Stimulated activated CD4-positive, alpha-beta T cell treated with anti-CD3 and anti-CD28 coated beads, Interleukin-12 subunit alpha, Interleukin-12 subunit beta, amount 100 ng/mL, for 48 hours (primary cell): ENCODE measurements around the gene NRN1L.
"Not testable (repeated sequence)": the region's sequence is repeated elsewhere in the genome, so short reads cannot be mapped to it uniquely, and the experiment has no call there.

Experiments used
- DNase-seq, 3 donors: peaks; one replicate each; pipeline ENCODE4 v3.0.0-alpha.2; 2020; ENCODE audit warnings: low read depth in 2 of 3, low spot score in 1 of 3

Gene NRN1L

DNA sequence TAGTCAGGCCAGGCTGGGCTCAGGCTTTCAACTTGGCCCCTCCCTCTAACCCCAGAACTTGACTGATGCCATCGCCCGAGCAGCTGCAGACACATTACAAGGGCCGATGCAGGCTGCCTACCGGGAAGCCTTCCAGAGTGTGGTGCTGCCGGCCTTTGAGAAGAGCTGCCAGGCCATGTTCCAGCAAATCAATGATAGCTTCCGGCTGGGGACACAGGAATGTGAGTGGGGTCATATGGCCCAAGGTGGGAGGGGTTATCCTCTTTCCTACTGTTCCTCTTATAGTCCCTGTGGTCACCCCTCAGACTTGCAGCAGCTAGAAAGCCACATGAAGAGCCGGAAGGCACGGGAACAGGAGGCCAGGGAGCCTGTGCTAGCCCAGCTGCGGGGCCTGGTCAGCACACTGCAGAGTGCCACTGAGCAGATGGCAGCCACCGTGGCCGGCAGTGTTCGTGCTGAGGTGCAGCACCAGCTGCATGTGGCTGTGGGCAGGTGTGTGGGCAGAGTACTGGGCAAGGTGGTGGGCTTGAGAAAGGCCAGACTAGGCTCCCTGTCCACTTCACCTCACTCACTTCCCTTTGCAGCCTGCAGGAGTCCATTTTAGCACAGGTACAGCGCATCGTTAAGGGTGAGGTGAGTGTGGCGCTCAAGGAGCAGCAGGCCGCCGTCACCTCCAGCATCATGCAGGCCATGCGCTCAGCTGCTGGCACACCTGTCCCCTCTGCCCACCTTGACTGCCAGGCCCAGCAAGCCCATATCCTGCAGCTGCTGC is 2.1 kb upstream of the NRN1L start:
- no peak for DNase-seq

DNA sequence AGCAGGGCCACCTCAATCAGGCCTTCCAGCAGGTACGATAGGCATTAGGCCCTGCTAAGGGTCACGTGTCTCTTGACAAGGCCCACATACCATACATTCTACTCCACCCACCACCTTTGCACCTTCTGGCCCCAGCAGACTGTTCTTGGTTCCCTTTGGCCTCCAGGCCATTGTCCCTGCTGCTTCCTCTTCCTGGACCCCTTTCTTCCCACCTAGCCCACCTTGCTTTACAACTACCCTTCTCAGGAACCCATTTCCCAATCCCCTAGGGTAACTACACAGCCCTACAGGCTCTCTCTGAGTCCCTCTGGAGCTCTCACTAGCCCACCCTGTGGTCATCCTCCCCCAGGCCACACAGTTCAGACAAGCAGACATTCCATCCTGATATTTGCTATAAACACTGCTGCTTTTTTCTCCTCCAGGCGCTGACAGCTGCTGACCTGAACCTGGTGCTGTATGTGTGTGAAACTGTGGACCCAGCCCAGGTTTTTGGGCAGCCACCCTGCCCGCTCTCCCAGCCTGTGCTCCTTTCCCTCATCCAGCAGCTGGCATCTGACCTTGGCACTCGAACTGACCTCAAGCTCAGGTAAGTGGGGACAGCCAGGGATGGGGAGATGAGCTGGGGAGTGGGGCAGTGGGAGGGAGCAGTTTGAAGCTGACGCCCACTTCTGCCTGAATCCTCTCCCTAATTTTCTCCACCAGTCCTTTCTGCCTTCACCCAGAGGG is 1.4 kb upstream of the NRN1L start:
- no peak for DNase-seq

DNA sequence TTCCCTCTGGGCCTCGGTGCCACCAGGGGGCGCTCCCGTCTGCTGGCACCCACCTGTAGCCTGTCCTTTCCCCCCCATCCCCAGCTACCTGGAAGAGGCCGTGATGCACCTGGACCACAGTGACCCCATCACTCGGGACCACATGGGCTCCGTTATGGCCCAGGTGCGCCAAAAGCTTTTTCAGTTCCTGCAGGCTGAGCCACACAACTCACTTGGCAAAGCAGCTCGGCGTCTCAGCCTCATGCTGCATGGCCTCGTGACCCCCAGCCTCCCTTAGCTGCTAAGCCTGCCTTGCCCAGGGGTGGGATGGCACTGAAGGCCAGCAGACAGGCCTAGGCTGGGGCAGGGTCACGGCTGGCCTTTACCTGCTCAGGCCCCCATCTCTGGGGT is 818 bp upstream of the NRN1L start:
- DNase-seq, result peak; percentile 44 to 67 (median 53)

DNA sequence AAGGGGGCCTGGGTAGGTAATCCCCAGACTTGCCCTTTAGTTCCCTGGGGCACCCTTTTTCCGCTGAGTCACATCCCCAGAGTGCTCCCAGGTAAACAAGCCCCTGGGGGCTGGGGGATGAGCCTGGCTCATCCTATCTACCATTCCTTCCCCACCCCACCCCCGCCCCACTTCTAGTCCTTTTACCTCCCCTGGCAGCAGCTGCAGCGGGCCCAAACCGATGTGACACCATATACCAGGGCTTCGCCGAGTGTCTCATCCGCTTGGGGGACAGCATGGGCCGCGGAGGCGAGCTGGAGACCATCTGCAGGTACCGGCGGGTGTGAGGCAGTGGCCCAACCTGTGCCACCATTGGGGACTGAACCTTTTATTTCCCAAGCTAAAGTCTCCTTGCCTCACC is 860 bp downstream of the NRN1L start:
- DNase-seq, result no peak

DNA sequence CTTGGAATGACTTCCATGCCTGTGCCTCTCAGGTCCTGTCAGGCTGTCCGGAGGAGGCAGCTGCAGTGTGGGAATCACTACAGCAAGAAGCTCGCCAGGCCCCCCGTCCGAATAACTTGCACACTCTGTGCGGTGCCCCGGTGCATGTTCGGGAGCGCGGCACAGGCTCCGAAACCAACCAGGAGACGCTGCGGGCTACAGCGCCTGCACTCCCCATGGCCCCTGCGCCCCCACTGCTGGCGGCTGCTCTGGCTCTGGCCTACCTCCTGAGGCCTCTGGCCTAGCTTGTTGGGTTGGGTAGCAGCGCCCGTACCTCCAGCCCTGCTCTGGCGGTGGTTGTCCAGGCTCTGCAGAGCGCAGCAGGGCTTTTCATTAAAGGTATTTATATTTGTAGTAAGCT is 1.3 kb downstream of the NRN1L start:
- no peak for DNase-seq

DNA sequence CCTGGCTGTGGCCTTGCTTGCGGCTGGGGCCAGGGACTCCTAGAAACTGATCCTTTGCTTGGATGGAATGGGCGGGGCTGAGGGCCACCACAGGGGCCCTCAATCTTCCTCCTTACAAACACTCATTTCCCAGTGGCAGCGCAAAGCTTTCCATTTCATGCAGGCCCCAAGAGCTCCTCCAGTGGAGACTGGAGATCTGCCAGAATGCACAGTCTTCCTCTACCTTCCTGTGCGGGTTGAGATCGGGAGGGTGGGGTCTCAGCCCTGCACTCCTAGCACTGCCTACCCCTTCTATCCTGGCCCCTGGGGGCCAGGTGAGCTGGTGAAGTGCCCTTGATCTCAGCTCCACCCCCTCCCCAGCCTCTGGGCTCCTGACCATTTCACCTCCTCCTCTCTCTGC is 1.7 kb downstream of the NRN1L start:
- no peak for DNase-seq

DNA sequence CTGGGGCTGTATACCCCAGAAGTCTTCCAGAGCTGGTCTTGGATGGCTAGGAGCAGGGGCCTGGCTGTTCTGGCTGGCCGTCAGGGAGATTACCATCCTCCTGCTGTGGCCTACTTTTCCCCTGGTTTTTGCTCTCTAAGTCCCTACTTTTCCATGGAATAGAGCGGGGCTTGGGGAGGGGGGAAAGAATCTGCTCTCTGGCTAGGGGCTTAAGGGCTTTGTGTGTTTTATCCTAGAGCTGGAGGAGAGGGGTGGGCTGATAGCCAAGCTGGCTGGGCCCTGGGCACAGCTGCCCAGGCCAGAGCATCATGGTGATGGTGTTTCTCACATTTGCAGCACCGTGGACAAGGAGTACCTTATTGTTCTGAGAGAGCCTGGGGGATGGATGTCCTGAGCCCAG is 3.6 kb downstream of the NRN1L start:
- no peak for DNase-seq

DNA sequence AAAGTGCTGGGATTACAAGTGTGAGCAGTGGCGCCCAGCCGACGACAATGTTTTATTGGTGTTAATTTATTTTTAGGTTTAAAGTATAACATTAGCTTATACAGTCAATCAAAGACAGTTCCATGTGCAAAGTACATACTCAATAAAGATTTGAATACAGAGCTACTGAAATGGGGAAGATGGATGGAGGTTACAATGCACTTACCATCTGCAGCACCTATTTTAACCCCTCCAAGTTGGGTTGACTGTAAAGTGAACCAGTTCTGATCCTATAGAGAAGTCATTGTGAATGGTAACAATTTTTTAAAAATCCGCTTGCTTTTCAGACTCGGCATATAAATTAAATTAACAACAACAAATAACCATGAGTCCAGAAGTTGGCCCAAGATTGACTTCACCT is 7.7 kb downstream of the NRN1L start:
- DNase-seq, result no peak

DNA sequence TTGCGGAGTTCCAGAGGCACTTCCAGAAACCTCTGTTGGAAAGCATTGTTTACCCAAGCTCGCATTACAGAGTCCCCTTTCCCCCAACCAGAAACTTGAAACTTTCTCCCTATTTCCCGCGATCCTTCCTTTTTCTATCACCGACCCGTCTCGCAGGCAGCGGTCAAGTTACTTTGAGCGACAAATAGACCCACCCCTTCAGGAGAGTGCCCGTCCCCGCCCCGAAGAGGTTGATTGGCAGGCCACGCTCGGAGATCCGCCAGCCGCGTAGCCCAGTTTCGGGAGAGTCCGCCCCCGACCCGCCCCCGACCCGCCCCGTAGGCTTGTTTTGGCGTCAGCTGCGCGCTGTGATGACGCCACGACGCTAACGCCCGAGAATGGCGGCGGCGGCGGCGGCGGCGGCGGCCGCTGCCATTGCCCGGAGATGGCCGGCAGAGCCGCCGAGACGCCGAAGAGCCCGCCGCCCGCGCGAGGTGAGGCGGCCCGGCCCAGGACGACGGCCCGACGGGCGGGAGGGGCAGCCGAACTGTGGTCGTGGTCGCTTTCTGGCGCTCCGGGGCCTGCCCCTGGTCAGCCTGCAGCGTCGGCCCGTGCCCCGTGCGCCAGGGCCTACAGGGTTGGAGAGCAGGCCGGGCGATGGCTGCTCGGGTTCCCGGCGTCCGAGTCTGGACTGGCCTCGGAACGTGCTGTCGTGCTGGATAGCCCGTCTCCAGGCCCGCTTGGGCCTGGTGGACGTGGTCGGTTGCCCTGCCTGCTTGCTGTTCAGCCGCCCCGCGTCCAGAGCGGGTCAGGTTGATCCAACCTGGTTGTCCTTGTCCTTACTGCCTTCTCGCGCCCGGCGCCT is 8.4 kb downstream of the NRN1L start, which contains the start of gene PSKH1:
PSKH1 (plus strand) TSS at position 356 of the 844 bp plus-strand sequence. CDS start 15,496 bp downstream, outside the sequence.
- DNase-seq, result peak; percentile 89 to 95 (median 92)

DNA sequence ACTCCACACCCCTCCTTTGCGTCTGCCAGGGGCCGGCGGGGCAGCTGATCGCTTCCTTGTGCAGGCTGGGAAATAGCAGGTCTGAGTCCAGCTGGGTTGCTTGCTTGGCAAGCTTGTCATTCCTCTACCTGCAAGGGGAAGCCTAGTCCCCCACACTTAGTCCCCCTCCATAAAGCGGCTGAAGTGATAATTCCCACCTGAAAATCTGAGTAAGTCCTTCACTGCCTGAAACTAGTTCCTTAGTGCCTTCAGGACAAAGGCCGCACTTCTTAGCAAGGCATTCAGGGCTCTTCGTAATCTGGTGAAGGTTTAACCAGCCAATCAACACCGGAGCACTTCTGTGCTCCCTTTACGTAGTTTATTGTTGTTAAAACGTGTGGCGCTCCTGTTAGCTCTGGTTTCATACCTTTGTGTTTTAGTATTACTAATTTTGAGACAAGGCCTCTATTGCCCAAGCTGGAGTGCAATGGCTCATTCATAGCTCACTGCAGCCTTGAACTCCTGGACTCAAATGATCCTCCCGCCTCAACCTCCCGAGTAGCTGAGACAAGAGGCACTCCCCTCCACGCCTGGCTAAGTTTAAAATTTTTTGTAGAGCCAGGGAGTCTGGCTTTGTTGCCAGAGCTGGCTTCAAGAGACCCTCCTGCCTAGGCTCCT is 9.2 kb downstream of the NRN1L start:
- no peak for DNase-seq

DNA sequence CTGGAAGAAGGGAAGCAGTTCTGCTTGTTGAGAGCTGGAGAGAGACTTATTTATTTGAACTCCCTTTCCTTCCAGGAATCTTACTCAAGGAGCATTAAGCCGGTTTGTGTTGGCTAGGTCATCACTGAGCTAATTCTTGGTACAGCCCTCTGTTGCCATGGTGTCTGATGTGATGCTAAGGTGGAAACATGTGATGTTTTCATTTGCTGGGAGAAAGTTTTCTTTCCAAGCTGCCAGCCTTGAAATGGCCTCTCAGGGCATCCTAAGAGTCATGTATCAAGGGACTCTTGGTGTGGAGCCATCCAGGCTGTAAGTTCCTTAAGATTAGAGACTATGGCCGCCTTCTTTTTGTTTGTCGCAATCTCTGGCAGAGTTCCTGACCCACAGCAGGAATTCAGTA is 12.5 kb downstream of the NRN1L start:
- DNase-seq, result no peak

DNA sequence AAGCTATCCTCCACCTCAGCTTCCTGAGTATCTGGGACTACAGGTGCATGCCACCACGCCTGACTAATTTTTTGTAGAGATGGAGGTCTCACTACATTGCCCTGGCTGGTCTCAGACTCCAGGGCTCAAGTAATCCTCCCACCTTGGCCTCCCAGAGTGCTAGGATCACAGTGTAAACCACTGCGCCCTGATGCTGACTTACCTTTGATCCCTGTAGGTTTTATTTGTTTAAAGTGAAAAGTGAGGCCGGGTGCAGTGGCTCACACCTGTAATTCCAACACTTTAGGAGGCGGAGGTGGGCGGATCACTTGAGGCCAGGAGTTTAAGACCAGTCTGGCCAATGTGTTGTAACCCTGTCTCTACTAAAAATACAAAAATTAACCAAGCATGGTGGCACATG is 17.0 kb downstream of the NRN1L start:
- DNase-seq, result no peak

DNA sequence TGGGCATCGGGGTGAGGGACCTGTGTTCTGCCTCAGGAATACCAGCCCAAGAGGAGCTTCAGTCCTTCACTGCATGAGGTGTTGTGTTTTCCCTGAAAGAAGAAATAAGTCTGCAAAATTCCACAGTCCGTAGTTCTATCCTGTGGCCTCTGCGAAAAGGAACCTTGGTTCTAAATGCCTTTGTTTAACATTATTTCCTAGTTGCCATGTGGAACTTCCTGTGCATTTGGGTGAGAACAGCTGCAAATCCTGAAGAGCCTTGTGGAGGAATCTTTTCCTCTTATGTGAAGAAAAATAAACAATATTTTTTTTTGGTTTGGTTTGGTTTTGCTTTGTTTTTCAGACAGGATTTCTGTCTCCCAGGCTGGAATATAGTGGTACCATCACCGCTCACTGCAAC is 18.1 kb downstream of the NRN1L start:
- DNase-seq, result no peak

DNA sequence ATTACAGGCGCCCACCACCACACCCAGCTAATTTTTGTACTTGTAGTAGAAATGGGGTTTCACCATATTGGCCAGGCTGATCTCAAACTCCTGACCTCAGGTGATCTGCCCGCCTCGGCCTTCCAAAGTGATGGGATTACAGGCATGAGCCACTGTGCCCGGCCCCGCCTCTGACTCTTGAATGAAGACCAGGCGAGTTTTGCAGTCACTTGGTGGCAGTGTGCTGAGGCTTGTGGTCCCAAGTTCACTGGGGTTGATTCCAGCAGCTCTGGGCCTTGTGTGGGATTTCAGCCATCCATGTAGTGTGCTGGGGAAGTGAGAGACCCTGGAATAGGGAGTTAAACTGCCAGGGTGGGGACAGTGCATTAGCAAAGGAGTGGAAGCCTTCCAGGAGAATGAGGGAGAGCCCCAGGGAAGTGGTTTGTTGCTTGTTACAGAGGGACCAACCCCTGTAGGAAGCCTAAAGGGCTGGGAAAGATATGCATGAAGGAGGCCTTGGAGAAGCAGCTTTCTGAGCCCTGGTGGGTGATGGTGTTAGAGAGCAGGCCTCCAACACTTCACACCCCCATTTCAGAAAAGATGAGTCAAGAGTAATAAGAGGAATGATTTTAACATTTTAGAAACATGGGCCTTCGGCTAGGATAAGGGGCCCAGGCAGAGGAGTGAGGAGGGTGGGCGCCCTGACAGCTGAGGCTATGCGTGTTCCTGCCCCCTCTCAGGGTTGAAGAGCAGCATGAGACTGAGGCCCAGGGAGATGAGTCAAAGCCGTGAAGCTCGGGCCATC is 22.9 kb downstream of the NRN1L start:
- no peak for DNase-seq

DNA sequence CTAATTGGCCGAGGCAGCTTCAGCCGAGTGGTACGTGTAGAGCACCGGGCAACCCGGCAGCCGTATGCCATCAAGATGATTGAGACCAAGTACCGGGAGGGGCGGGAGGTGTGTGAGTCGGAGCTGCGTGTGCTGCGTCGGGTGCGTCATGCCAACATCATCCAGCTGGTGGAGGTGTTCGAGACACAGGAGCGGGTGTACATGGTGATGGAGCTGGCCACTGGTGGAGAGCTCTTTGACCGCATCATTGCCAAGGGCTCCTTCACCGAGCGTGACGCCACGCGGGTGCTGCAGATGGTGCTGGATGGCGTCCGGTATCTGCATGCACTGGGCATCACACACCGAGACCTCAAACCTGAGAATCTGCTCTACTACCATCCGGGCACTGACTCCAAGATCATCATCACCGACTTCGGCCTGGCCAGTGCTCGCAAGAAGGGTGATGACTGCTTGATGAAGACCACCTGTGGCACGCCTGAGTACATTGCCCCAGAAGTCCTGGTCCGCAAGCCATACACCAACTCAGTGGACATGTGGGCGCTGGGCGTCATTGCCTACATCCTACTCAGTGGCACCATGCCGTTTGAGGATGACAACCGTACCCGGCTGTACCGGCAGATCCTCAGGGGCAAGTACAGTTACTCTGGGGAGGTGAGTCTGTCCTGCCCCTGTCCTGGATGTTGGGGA is 24.5 kb downstream of the NRN1L start:
- no peak for DNase-seq

DNA sequence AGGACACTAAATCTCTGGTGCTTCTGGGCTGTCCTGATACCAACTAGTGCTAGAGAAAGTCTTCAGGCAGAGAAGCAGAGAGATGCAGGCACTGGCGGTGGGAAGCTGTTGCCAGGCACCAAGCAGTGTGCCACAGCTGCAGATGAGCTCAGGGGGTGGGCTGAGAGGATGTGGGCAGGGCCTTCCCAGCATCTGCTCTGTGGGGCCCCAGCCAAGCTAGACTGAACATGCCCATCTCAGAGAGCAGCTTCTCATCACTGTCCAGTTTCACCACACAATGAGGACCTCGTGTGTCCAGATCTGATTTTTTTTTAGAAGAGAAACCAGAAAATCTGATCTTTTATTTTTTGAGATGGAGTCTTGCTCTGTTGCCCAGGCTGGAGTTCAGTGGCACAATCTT is 25.5 kb downstream of the NRN1L start:
- DNase-seq, result no peak

DNA sequence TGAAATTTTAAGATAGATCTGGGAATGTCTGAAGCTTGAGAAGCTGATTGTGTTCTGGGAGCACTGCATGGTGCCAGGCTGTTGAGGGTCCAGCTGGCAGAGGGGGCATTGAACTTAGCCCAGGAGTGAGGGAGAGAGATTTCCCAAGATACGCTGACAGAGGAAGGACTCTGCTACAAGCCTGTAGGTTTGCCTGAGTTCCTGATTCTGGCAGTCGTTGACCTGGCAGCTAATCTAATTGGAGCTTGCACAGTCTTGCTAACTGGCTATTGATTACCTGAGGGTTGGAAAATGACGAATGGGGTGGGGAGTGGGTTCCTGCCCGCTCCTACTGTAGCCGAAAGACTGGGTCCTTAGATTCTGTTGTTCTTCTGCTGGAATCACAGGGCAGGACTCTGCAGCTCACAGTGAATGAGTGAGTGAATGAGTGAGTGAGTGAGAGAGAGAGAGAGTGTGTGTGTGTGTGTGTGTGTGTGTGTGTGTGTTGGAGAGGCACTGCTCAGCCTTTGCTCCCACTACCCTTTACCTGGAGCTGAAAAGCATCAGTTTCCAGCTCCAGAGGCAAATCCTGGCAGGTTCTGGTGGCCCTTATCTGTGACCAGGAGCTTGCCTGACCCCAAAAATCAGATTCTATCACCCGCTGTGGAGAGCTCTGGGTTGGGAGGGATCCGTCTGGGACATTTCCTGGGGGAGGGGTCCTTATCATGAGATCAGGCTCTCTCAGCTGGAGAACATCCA is 30.2 kb downstream of the NRN1L start:
- DNase-seq, result no peak

DNA sequence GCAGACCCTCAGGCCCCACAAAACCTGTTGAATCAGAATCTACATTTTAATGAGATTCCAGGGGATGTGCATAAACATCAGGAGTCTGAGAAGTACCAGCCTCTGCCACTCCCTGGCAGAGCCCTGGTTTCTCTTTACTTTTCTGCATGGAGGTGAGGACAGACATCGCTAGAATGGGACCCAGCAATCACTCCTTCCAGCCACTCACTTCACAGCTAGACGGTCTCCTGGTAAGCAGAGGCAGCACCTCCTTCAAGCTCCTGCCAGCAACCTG is 30.7 kb downstream of the NRN1L start:
- not testable (repeated sequence) for DNase-seq
